HG02588 (cell line): ENCODE results near the gene GAB2.
A peak's percentile ranks its signal among the peaks of the same experiment; 100 is the strongest.
"Not testable (repeated sequence)": the region's sequence is repeated elsewhere in the genome, so short reads cannot be mapped to it uniquely, and the experiment has no call there.

Experiments used
- ATAC-seq: cut with Tn5 transposase; IDR thresholded peaks from one replicate; pipeline ENCODE4 v1.9.1; 2021; ENCODE audit warnings: mild to moderate bottlenecking, moderate library complexity; ENCODE audit not compliant: unreplicated experiment

Gene GAB2

DNA sequence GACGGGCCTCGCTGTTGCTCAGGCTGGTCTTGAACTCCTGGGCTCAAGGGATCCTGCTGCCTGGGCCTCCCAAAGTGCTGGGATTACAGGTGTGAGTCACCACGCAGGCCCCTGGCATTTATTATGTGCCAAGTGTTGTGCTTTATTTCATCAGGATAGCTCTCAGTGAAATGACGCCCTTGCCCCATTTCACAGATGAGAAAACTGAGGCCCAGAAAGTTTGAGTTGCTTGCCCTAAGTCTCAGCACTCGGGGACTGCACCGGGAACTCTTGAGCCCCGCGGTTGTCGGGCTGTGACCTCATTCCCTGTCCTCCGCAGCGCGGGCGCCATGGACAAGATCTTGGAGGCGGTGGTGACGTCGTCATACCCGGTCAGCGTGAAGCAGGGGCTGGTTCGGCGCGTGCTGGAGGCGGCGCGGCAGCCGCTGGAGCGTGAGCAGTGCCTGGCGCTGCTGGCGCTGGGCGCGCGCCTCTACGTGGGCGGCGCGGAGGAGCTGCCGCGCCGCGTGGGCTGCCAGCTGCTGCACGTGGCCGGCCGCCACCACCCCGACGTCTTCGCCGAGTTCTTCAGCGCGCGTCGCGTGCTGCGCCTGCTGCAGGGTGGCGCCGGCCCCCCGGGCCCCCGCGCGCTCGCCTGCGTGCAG lies 221.6 kb downstream of the GAB2 start:
- ATAC-seq = no peak

DNA sequence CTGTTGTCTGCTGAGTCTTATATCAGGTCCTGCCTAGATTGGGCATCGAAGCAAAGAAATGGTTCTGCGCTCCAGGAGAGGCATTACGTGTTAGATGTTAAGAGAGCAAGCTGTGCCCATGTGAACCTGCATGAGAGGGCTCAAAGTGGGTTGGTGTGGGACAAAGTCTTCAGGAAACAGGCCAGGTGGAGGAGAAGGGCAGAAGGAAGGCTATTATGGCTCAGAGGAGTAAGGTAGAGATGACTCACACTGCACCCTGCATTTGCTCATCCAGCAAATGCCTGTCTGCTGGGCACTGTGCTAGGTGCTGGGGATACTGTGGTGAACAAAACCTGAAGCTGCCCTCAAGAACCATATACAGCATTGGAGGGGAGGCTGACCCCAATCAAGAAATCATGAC lies 223.1 kb downstream of the GAB2 start:
- ATAC-seq = no peak

DNA sequence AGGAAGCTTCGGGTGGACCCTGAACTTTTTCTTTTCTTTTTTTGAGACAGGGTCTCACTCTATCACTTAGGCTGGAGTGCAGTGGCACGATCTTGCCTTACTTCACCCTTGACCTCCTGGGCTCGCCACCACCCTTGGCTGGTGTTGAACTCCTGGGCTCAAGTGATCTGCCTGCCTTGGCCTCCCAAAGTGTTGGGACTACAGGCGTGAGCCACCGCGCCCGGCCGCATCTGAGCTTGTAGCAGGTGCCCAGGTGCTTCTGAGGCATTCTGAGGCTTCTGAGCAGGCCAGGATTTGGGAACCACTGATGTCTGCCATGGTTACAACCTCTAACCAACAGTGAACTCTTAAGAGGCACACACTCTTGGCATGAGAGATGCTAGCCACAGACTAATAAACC lies 223.8 kb downstream of the GAB2 start:
- ATAC-seq = no peak

DNA sequence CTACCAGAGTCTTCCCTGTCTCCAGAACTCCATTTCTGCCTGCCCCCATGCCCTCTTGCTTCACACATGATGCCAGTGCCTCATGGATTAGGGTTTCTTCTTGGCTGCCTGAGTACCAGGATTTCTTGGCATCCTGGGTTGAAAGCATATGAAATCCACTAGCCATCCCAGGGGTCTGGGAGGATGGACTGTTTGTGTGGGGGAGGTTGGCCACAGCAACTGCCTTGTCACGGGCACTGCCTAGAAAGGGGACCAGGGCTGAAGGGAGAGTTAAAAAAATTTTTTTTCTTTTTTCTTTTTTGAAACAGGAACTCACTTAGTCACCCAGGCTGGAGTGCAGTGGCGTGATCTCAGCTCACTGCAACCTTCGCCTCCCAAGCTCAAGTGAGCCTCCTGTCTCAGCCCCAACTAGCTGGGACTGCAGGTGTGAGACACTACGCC lies 224.7 kb downstream of the GAB2 start:
- ATAC-seq = no peak

DNA sequence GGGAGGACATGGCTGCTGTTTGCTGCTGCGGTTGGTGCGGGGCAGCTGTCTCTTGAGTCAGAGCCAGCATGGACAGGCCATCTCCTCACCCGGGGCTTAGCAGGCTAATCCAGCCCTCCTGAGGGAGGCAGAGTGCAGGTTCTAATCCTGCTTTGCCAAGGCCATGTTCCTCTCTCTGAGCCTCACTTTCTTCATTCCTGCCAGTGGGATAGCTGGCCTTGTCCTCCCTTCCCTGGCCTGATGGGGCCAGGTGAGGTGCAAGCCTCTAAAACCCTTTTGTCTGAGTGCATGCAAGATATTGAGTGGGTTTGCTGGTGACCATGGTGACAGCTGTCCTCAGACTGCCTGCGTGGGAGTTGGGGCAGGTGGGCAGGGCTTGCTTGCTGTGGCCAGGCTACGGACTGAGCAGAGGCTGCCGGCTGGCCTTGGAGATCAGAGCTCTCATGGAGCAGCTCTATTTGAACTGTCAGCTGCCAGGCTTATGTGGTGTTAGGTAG lies 225.3 kb downstream of the GAB2 start:
- no peak for ATAC-seq

DNA sequence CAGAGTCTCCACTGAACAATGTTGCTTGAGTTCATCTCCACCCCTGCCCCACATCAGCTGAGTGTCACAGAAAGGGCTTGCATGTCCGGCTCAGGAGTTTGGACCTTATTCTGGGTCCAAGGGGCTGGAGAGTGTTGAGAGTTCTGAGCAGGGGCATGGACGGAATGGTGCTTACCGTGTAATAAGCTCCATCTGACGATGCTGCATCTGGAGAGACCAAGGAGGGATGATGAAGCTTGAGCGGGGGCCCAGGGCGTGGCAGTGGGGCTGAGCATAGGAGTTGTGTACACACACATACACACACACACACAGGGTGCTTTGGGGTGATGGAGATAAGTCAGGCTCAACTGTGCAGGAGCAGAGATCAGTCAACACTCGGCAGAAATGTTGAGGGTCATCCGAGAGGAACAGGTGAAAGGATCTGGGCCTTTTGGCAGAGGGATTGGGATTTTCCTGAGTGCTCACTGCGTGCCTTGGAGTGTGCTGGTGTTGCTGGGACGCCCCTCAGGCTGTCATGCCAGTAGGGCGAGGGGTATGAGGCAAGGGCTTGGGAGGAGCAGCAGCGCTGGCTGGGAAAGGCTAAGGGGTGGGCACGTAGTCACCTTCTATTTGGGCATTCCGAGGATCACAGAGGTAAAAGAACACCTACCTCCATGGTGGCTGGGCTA lies 226.6 kb downstream of the GAB2 start:
- no peak for ATAC-seq

DNA sequence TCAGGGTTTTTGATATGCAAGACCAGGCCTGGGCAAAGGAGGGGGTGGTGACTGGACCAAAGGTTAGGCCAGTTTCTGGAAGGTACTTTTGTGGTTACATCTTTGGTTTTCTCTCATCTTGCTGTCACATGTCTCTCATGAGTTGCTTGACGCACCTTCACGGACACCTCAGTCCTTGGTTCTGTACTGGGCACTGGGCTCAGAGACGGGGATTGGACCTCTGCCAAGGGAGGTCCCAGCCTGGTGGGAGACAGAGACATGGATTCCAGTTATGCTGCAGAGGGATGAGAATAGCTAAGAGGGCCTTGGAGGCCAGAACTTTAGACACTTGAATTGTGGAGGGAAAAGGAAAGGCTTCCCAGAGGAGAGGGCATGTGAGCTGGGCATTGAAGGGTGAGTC lies 227.2 kb downstream of the GAB2 start:
- no peak for ATAC-seq

DNA sequence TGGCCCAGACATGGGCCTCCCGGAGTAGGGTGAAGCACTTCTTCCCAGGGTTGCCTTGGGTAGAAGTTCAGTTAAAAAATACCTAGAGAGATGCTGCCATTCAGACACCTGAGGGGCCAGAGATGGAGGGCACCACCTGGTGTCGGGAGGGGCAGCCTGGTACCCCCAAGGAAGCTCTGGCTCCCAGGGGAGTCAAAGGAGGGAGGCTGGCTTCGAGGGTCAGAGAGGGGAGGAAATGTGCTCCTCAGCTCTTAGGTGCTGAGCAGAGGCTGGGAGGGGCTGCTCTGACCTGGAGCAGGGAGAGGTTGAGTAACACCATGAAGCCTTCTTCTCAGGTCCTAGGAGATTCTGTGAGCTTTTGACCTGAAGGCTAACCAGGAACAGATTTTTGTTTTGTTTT lies 227.8 kb downstream of the GAB2 start:
- no peak for ATAC-seq

DNA sequence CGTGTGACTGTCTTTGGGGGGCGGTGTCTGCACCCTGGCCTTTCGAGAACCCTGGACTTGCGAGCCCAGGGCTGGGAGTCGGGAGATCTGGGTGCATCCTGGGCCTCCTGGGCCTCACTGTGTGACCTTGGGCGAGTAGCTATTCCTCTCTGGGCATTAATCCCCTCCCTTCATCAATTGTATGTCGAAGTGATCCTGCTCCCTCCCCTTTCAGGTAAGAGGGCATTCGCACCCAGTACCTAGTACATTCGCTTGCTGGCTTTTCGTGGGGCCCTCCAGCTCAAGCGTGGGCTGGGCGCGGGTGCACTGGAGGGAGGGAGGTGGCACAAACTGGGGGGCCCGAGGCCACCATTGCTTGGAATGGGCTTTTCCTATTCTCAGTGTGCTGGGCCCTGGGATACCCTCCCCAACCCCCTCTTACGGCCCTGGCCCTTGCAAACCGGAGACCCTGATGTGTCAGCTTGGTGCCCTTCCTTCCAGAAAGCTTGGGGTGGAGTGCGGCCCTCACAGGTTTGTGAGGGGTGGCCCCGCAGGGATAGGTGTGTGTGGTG lies 228.4 kb downstream of the GAB2 start:
- ATAC-seq = no peak

DNA sequence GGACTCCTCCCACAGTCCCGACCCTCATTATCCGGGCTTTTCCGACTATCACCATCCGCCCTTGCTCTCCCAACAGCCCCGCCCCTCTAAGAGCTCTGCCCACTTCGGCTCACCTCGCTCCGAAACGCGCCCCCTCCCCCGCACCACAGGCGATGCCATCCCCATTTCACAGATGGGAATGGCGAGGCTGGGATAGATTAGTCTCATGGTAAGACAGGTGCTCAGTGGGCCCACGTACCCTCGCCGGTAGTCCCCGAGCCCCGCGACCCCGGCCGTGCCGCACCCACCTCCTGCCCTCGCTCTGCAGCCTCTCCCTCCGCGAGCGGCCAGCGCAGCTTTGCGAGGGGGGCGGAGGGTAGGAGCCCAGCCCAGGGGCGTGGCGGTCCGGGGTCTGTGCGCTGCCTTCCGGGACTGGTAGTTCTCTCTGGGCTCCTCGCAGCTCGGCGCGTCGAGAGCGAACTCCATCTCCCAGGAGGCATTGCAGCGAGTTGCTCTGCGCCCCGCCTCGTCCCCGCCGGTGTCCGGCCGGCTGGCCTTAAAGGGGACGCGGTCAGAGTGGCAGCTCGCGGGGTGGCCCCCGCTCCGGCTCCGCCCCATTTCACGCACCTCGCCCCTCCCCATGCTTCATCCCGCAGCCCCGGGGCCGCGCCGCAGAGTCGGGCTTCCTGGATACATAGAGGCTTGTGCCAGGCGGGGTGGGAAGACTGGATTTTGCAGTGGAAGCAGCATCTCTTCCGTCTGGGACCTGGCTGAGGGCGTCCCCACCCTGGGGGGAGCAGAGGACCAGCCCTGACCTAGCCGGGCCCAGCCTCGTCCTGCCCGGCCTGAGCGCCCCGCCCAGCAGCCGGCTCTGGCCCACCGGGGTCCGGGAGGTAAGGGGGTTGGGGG lies 229.1 kb downstream of the GAB2 start, which contains the start of the genes KCTD21 and USP35:
Gene KCTD21, minus strand, starts transcription at position 341 of the 888 bp plus-strand sequence. CDS start 14,072 bp downstream, outside the sequence.
Gene USP35, plus strand, starts transcription at position 634 of the 888 bp plus-strand sequence. CDS start 7,327 bp downstream, outside the sequence.
- ATAC-seq = peak; percentile 94

DNA sequence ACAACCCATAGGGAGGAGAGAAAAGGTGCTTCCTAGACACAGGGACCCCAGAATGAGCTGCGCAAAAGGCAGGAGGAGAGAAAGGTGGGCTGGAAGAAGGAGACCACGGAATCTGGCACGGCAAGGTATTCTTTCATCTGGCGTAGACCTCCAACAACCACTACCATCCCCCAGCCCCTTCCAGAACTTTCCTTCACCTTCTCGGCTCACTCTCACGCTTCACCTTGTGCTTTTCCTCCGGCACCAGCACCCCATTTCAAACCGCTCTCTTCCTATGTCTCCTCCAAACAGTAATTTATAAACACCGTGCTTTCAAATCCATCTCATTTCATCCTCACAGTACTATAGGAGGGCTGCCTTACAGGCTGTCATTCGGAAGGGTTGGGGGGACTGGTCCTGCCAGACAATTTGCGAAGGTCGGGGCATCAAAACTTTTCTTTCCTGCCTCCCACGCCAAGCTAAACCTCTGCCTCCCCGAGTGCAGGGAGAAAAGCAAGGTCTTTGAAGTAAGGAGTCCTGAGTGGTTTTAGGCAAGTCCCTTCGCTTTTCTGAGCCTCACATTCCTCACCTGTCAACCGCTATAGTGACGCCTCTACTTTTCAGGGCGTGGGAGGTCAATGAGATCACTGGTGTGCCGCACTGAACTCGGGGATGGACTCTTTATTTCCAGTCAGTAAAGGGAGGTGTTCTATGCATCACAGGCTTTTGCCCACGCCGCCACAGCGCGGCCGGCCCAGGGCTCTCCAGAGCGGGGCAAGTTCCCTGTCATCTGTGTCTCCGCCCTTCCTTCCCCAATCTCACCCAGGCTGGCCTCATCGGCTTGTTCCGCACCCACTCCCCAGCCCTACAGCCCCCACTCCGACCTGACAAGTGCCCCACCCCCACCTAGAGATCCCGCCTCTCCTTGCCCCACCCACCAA lies 230.0 kb downstream of the GAB2 start:
- ATAC-seq = peak; percentile 19

DNA sequence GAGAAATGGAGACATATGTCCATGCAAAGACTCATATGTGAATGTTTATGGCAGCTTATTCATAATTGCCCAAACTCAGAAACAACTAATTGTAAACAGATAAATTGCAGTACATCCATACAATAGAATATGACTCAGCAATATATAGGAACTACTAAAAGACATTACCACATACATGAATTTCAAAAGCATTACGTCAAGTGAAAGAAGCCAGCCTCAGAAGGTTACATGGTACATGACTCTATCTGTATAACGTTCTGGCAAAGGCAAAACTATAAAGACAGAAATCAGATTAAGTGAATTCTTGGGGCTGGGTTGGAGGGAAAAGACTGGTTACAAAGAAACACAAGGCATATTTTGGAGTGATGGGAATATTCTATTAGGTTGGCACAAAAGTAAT lies 236.4 kb downstream of the GAB2 start:
- ATAC-seq = no peak

DNA sequence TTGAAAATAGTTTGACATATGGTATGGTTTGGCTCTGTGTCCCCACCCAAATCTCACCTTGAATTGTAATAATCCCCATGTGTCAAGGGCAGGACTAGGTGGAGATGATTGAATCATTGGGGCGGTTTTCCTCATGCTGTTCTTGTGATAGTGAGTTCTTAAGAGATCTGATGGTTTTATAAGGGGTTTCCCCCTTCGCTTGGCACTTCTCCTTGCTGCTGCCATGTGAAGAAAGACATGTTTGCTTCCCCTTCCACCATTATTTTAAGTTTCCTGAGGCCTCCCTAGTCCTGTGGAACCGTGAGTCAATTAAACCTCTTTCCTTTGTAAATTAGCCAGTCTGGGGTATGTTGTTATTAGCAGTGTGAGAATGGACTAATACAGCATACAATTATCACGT lies 236.9 kb downstream of the GAB2 start:
- no peak for ATAC-seq

DNA sequence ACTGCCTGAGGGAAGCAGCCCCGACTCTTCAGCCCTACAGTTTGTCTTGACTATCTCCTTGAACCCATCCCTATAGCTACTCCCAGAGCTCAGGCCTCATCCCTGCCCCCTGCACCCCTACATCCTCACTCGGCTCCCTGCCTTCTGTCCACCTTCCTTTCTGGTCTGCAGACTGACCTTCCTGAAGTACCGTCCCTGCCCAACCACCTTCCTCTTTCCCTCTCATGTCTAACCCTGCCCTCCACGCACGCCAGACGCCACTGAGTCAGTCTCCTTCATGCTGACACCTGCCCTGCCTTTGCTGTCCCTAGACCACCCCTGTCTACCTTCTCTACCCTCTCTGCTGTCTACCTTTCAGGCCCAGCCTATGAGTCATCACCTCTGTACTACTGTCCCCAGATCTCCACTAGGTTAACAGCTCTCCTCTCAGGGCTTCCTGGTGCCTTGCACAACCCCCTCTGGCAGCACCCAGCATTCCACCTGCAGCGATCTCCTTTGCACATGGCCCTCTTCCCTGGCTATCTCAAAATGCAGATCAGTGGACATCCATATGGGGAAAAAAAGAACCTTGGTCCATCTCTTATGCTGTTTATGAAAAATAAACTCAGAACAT lies 238.1 kb downstream of the GAB2 start:
- ATAC-seq = no peak

DNA sequence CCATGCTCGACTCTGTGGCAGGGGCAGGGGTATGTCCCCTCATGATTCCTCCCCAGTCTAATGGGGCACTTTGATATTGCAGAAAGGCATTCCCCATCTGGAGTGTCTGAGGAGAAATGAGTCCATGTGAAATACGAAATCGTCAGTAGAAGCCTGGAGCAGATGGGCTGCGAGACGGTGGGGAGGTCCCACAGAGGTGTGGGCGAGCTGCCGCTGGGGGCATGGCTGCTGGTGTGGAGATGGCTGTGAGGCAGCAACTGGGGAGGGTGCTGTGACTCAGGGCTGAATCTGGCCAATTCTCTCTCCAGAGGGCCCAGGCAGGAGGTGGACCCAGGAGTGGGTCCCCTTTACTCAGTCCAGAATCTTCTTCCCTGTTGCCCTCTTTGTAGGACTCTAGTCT lies 240.4 kb downstream of the GAB2 start:
- no peak for ATAC-seq

DNA sequence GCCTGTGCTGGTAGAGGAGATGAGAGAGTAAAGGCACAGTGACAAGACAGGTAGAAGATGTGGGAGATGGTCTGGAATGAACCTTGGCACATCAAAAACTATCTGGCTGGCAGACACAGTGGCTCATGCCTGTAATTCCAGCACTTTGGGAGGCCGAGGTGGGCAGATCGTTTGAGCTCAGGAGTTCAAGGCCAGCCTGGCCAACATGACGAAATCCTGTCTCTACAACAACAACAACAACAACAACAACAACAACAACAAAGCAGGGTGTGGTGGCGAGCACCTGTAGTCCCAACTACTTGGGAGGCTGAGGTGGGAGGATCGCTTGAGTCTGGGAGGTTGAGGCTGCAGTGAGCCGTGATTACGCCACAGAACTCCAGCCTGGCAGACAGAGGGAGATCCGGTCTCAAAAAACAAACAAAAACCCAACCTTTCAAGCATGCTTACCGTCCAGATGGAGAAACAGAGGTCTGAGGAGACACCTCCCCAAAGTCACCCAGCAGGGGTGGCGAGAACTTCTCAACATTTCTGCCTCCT lies 240.9 kb downstream of the GAB2 start:
- no peak for ATAC-seq

DNA sequence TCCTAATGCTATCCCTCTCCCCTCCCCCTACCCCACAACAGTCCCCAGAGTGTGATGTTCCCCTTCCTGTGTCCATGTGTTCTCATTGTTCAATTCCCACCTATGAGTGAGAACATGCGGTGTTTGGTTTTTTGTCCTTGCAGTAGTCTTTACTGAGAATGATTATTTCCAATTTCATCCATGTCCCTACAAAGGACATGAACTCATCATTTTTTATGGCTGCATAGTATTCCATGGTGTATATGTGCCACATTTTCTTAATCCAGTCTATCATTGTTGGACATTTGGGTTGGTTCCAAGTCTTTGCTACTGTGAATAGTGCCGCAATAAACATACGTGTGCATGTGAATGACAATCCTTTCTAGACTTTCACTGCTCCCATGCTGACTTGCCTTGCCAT lies 241.8 kb downstream of the GAB2 start:
- ATAC-seq = not testable (repeated sequence)

DNA sequence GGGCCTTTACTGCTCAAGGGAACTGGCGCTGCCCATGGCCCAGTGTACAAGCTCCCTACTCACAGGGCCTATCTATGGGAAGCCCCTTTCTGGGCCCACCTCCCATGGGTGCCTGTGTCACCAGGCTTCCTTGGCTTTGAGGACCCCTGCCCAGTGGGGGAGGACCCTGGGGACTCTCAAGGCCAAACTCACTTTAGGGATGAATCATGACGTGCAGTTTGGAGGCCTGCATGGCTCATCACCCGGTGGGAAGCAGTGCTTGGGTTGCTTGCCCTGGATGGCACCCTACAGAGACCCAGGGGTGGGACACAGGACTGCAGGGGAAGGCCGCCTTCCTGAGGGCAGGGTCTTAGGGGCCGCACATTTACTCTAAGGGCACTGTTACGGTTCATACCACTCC lies 245.7 kb downstream of the GAB2 start:
- no peak for ATAC-seq

DNA sequence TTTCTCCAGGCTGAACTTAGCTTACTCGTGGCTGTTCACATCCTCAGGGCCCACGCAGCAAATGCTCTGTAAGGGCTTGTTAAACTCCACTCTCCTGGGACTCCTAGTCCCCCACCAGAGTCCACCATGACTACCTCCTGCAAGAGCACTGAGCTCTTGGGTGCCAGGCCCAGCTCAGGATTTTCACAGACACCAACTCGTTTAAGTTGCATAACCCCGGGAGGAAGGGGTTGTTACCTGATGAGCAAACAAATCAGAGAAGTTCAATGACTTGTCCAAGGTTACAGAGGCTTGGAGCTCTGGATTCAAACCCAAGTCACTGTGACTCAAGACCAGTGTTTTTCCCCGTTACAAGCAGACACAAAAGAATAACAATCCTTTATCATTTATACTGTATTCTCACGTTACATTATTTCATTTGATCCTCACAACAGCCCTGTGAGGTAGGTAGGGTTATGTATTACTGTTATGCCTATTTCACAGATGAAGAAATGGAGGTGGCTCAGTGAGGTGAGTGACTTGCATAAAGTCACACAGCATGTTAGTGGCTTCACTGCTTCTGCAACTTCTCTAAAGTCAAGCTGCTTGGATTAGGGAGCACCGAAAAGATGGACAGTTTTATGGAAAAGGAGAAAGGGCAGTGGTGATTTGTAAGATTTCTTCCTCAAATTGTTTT lies 246.6 kb downstream of the GAB2 start:
- no peak for ATAC-seq
